Measurements from ENCODE around the gene AFF3.

GRCh38 chr2:100008956-100009355 is 133.4 kb downstream of the AFF3 start:
- TF ChIP-seq CTCF (IDR thresholded peaks at IDR 0.05) (no peak), POLR2A (IDR thresholded peaks at IDR 0.05) (no peak)

Data from right lobe of liver (tissue), 4 donors.